GM21786 (cell line): Measurements from ENCODE around the gene DDX1.
"Not testable (repeated sequence)": the region's sequence is repeated elsewhere in the genome, so short reads cannot be mapped to it uniquely, and the experiment has no call there.

Experiments used
- ATAC-seq: cut with Tn5 transposase; IDR thresholded peaks from one replicate; pipeline ENCODE4 v1.9.1; 2021; ENCODE audit not compliant: unreplicated experiment

Gene DDX1

DNA sequence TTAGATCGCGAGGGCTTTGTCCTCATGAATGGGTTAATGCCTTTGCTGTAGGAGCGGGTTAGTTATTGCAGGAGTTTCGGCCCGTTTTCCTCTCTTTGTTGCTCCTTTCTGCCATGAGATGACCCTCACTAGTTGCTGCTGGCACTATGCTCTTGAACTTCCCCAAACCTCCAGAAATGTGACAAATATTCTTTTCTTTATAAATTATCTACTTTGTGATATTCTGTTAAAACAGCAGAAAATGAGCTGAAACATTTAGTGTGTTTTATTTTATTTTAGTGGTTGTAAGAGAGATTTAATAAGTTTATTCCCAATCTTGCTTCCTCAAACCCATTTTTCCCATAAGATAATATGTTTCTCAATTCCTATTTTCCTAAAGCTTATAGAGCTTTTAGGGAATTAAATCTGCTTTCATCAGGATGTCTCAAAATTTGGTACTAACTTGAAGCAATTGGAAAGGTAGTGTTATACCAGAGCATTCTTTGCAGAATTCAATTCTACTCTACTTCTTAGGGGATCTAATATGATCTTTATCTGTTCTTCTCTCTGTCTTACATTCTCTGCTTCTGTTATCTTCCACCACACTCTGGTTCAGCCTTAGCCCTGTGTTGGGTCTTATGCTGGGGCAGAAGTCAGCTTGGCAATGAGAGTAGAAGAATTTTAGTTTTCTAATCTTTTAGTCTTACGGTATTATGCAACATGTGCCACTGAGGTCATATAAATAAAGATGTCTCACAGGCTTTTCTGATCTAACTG lies 23.1 kb downstream of the DDX1 start:
- ATAC-seq = no peak

DNA sequence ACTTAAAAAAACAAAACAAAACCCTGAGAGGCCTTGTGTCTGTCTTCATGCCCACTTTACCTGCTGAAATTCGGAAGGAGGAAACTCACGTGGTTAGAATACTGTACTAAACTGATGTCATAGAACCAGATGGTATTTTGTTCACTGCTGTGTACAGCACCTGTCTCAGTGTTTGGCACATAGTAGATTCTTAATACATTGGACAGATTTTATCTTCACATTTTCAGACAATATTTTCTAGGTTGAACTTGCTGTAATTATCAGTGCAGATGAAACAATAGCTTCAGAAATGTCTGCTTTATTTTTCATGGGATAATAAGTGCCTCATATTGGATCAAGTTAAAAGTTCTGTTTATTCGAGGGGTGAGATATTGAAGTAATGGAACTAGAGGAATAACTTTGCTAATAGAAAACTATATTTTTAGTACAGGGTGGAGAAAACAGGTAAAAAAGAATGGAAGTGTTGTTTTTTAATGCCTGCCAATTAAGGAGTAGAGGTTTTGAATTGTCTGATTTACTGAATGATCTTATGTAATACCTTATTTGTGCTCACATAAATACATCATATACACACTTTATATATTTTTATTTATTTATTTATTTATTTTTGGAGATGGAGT lies 23.7 kb downstream of the DDX1 start:
- no peak for ATAC-seq

GRCh38 chr2:15616429-15616828 lies 24.8 kb downstream of the DDX1 start:
- ATAC-seq = no peak

DNA sequence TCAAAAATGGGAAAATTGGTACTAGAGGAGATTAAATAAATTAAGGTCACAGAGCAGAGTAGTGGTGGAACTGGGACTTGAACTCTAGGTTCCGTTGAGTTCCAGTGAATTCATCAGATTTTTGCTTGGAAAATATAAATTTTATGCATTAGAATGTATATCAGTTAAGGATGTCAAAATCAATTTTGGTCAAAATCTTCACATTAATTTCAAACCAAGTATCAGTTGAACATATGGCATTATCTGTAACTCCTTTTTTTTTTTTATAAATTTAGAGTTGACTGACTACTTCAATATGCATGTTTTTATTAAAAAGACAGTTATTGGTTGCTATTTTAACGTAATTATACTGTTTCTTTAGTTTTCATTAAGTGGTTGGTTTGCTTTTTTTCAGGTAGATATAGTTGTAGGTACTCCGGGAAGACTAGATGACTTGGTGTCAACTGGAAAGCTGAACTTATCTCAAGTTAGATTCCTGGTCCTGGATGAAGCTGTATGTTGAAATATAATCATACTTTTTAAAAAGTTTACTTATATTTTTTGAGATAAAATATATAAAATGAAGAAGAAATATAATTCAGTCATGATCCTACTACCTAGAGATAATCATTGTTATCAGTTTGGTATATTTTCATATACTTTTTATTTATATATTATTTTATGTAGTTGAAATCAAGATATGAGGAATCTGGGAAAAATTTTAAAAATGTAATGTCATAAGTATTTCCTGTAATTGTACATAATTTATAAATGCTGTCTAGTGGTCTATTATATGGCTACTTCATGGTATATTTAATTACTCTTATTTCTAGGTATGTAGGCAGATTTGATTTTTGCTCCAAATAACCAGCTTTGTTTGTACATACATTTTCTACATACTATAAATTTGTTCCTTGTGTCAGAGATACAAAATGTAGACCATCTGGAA lies 25.4 kb downstream of the DDX1 start:
- no peak for ATAC-seq

GRCh38 chr2:15617778-15618448 lies 26.2 kb downstream of the DDX1 start:
- no peak for ATAC-seq

DNA sequence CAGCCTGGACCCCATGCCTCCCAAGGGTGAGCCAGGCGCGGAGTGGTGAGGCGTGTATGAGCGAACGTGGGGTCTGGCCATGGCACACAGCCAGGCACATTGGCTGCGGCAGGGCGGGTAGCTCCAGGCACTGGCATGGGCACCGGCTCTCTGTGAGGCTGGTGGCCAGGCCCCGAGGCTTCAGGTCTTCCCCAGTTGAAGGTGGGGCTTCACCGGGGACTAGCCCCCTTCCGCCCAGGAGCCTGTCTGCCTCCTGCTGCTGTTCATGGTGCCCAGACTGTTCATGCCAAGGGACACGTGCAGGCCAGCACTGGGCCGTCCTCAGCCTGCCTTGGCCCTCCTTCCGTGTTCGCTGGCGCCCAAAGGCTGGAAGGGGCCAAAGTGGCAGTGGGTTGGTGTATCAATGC lies 26.8 kb downstream of the DDX1 start:
- ATAC-seq = no peak

- ATAC-seq = no peak
Observed at GRCh38 chr2:15619076-15619475, 27.4 kb downstream of the DDX1 start.

DNA sequence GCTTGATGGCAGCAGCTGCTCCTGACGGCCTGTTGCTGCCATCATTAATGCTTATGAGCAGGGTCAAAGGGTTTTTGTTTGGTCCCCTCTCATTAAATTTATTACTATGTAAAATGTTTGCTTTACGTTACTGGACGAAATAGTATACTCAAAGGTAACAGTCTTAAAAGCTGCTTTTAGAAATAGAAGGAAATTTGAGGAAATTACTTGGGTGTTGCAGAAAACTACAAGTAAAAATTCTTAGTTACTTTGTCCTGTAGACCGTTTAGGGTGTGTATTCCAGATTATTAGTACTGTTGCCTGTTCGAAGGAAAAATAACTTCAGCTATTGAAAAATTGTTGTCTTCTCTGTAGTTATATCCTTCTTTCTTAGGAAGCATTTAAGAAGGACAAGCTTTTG lies 27.8 kb downstream of the DDX1 start:
- no peak for ATAC-seq

DNA sequence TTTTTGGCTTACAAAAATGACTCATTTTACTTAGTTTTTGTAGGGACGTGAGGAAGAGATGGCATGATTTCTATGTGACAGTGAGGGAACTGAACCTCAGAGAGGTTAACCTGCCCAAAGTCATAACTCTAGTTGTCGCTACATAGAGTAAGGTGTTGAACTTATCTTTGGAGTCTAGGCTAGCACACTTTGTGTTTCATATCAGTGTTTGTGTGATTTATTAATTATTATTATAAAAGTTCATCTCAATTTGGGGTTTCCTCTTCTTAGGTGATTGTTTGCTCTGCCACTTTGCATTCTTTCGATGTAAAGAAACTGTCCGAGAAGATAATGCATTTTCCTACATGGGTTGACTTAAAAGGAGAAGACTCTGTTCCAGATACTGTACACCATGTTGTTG lies 28.3 kb downstream of the DDX1 start:
- ATAC-seq = no peak

GRCh38 chr2:15620340-15620739 lies 28.7 kb downstream of the DDX1 start:
- ATAC-seq = no peak

DNA sequence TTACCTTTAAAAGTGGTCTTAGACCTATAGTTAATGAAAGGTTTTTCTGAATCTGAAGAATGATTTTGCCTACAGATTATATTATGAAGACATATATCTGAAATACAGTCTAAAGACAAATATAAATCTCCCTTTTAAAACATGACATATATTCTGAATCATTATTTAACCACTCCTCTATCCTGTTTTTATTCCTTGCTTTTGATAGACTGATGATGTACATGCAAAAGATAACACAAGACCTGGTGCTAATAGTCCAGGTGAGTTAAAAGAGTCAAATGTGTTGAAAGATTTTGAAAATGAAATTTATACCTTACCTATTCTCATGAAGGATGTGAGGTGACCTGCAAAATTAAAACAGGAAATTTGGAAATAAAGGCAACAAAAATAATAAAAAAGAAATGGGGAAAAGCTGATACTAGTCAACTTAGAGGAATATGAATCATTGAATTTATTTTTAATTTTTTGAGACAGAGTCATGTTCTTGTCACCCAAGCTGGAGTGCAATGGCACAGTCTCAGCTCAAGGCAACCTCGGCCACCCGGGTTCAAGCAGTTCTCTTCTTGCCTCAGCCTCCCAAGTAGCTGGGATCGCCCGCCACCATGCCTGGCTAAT lies 29.3 kb downstream of the DDX1 start:
- ATAC-seq = no peak

GRCh38 chr2:15621472-15621870 lies 29.8 kb downstream of the DDX1 start:
- ATAC-seq = not testable (repeated sequence)

- ATAC-seq = no peak
Observed at GRCh38 chr2:15622214-15622613, 30.5 kb downstream of the DDX1 start.

GRCh38 chr2:15622614-15623480 lies 31.2 kb downstream of the DDX1 start:
- no peak for ATAC-seq

DNA sequence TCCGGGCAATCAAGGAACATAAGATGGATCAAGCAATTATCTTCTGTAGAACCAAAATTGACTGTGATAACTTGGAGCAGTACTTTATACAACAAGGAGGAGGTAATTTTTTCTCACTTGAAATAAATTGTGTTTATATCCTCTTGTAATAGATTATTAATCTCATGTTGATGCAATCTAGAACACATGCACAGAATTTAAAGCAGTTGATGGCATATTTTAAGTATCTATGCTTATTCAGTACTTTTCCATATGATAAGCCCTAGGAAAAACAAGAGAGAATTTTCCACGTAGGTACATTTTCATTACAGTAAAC lies 31.8 kb downstream of the DDX1 start:
- no peak for ATAC-seq

GRCh38 chr2:15623898-15624541 lies 32.4 kb downstream of the DDX1 start:
- no peak for ATAC-seq

- ATAC-seq = no peak
Observed at GRCh38 chr2:15624903-15625302, 33.2 kb downstream of the DDX1 start.

GRCh38 chr2:15625344-15626036 lies 33.8 kb downstream of the DDX1 start:
- ATAC-seq = no peak

GRCh38 chr2:15626126-15626525 lies 34.5 kb downstream of the DDX1 start:
- ATAC-seq = no peak
